GM18867 (cell line): ENCODE data around the gene TBXA2R.

Experiments used
- ATAC-seq: cut with Tn5 transposase; IDR thresholded peaks from one replicate; pipeline ENCODE4 v1.9.1; 2021; ENCODE audit warnings: mild to moderate bottlenecking, moderate library complexity; ENCODE audit not compliant: unreplicated experiment

Gene TBXA2R

DNA sequence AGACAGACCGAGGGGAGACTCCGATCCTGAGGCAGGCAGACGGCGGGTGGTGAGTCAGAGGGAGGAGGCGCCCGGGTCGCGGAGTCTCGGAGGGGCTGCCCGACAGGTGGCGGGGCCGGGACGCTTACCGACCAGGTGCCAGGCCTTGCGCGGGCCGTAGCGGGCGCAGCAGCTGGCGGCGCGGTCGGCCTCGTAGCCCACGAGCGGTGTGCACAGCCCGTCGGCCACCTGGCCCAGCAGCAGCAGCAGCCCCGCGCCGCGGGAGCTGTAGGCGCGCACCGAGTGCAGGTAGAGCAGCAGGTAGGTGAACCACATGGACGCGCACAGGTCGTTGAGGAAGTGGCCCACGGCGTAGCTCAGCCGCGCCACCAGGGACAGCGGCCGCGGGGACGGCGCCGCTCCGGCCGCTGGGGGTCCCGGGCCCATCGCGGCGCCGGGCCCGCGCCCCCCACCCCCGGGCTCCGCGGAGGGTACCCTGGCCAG, 49.7 kb downstream of the TBXA2R start:
- no peak for ATAC-seq

DNA sequence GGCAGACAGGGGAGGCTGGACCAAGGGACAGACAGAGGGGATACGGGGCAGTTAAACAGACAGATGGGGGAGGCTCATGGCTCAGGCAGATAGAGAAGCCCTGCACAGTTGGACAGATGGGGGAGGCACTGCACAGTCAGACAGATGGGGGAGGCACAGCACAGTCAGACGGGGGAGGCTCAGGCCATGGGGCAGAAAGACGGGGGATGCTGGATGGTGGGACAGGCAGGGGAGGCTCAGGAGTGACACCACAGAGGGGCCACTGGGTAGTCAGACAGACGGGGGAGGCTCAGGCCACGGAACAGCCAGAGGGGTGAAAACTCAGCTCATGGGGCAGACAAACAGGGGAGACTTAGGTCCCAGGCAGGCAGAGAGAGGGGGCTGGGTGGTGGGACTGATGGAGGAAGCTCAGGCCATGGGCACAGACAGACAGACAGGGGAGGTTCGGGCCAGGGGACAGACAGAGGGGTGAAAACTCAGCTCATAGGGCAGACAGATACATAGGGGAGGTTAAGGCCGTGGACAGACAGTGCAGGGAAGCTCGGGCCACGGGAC, 50.2 kb downstream of the TBXA2R start:
- ATAC-seq = no peak

DNA sequence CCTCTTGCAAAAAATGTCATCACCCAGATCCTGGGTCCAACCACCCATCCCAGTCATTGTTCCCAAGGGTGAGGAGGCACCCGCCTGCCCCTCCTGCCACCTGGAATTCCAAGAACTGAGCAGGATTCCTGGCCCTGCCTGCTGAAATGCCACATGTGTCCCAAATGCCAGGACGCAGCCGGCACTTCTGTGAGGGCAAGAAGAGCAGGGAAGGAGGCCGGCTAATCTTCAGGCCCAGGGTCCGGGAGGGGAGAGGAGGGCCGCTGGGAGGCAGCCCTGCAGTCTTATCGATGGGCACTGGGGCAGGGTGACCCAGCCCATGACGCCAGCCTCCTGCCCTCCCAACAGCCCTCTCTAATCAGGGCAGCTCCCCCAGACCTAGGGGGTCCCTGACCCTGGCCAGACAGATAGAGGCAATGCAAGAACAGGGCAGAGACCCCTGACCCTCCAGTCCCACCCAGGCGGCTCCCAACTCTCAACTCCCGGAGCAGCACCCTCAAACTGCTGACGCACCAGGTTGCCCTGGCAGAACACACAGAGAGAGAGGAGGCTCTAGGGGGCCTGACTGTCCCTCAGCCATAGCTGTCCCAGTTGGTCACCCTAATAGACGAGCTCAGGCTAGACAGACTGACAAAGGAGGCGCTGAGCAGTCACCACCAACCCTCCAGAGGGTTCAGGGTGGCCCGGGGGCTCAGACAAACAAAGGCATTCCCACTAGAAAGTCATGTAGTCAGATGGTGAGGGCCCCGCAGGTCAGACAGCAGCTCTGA, 50.8 kb downstream of the TBXA2R start:
- ATAC-seq = no peak

DNA sequence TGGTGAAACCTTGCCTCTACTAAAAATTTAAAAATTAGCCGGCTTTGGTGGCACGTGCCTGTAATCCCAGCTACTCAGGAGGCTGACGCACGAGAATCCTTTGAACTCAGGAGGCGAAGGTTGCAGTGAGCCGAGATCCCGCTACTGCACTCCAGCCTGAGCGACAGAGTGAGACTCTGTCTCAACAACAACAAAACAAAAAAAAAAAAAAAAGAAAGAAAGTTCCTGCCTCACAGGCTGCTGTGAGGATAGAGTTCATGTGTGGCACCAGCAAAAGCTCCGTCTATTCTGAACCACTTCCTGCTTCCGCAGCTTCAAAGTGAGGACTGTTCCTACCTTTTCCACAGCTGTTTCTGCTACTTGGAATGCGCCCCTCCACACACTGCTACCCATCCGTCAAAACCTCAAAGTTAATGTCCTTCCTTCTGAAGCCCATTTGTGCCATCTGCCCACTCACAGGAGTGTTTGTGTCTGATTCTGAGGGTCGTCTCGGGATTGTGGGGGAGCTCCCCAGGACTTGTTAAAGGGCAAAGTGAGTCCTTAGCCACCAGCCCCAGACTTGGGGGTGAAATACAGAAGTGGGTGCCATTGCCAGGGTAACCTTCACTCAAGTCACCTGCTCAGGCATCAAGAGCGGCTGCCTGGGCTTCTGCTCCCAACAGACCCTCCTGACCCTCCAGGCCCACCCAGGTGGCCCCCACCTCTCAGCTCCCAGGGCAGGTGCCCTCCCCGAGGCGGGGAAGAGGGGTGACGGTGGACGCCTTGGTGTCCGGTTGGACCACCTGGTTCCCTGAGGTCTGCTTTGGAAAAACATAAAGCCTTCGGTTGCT, 52.2 kb downstream of the TBXA2R start:
- ATAC-seq = no peak

DNA sequence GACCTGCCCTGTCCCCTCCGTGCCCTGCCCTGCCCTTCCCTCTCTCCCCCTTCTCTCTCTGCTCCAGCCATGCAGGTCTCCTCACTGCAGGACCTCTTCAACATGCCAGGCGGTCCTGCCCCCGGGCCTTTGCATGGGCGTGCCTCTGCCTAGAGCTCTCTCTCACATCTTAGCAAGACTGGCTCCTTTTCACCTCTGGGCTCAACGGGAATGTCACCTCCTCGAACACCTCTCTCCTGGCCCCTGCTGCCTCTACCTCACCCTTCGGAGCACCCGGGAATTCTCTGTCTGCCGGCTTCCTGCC, 54.9 kb downstream of the TBXA2R start:
- no peak for ATAC-seq

DNA sequence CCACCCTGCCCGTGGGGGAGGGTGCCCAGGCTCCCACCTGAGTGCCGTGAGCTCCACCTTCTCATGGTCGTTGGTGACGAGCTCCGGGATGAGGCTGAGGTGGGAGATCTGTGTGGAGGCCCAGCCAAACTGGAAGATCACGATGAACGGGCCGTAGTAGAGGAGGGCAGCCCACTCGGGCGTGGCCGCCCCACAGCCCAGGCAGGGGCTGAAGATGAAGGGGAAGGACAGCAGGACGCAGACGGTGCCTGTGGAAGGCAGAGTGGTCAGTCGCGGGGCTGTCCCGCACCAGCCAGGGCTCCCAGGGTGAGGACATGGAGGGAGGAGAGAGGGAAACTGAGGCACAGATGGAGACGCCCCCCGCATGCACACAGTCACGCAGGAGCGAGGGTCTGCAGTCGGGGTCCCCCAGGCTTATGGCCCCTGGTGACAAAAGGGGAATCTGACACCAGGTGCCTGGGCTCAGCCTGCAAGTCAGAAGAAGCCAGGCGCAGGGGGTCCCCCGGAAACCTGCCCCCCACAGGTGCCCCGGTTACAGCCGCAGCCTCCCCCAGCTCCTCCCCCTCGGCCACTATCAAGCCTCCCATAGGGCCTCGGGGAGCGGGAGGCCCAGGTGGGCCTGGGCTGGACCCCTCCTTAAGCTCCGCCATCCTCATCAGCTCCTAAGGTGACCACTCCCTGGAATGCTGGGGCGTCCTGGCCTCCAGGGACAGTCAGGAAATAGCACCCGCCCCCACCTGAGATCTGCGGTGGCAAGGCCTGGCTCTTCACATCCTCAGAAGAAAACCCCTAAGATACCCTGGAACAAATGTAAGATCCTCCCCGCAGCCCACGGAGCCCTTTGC, 55.5 kb downstream of the TBXA2R start:
- no peak for ATAC-seq

DNA sequence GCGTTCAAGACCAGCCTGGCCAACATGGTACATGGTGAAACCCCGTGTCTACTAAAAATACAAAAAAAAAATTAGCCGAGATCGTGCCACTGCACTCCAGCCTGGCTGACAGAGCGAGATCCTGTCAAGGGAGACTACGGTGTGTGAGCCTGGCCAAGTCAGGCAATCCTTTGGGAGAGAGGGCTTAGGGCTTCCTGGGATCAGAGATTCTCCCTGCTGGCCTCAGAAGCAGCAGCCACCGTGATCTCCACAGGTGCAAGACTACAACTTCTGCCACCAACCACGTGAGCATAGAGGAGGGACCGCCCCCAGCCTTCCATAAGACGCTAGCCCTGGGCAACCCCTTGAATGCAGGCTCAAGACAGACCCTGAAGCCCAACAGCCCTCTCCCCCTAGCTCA, 56.9 kb downstream of the TBXA2R start:
- no peak for ATAC-seq

DNA sequence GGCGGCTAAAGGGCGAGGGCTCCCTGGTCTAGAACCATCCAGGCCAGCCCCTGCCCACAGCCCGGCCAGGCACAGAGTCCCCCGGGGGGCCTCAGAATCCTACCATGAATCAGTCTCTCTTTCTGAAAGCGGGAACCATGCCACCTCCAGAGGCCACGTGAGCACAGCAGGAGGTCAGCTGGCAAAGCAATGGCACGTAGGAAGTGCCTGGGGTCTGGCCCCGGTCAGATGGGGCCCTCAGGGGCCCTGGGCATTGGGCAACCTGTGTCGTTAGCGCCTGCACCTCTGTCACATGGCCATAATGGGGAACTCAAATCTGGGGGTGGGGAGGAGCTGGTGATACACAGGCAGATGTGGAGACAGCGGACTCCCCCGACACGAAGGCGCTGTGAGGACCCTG, 58.1 kb downstream of the TBXA2R start:
- ATAC-seq = no peak

DNA sequence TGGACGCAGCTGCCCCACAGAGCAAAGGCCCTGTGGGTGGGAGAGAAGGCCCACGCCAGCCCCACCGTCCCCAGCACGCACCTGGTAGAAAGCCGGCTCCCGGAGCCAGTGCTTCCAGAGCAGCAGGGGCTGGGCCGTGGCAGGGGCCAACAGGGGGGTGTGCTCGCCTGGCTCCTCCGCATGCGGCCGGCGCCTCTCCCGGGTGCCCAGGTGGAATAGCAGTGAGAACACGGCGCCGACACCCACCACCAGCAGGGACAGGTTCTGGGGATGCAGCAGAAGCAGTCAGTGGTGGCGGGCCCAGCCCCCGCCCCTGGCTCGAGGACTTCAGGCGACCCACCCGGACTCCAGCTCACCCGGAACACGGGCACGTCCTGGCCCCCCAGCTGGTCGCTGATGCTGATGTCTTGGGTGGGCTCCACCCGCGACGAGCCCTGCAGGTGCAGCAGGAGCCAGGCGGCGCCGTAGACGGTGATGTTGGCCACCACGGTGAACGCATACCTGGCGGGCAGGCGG, 58.9 kb downstream of the TBXA2R start:
- ATAC-seq = no peak

DNA sequence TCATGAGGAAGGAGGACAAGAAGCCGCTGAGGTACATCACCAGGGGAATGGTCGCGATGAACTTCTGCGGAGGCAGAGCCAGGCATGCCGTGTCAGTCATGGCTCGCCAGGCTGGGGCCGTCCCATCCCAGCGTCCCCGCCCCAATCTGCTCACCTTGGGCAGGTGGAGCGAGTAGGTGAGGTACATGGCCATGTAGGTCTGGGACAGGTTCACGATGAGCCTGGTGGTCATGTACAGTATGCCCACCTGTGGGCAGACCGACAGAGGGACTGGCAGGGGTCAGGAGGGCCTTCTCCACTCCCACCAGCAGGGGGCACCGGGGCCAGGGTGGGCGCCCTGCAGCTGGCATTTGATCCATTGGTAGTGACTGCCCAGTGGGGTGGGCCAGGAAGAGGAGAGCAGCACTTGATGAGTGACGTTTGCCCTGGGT, 59.4 kb downstream of the TBXA2R start:
- no peak for ATAC-seq

DNA sequence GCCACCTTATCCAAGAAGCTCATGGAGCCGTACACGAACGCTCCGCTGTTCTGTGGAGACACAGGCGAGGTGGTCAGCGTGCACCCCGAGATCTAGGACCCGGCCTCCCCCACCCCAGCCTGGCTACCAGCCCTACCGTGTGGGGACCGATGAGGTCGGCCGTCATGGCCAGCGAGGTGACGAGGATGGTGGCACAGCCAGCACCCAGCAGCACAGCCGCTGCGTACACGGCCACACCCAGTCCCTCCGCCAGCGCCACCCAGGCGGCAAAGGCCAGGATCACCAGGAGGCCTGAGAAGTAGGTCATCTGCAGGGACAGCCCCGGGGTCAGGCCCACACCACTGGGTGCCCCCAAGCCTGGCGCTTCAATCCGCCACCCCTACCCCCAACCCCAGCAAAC, 60.6 kb downstream of the TBXA2R start:
- ATAC-seq = no peak

DNA sequence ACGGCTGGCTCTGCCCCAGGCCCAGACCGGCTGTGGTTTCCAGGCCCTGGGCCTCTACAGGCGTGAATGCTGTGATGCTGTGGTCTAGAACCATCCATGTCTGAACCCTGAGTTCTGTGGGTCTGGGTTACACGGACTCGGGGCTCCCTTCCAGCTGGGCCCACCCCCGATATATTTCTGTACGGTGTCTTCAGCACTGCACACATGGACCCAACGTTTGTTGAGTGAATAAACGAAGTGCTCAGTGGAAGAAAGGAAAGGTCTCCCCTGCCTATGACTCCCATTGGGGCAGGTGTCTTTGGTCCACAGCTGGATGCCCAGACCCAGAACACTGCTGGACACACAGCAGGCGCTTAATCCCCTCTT, 61.0 kb downstream of the TBXA2R start:
- ATAC-seq = no peak

DNA sequence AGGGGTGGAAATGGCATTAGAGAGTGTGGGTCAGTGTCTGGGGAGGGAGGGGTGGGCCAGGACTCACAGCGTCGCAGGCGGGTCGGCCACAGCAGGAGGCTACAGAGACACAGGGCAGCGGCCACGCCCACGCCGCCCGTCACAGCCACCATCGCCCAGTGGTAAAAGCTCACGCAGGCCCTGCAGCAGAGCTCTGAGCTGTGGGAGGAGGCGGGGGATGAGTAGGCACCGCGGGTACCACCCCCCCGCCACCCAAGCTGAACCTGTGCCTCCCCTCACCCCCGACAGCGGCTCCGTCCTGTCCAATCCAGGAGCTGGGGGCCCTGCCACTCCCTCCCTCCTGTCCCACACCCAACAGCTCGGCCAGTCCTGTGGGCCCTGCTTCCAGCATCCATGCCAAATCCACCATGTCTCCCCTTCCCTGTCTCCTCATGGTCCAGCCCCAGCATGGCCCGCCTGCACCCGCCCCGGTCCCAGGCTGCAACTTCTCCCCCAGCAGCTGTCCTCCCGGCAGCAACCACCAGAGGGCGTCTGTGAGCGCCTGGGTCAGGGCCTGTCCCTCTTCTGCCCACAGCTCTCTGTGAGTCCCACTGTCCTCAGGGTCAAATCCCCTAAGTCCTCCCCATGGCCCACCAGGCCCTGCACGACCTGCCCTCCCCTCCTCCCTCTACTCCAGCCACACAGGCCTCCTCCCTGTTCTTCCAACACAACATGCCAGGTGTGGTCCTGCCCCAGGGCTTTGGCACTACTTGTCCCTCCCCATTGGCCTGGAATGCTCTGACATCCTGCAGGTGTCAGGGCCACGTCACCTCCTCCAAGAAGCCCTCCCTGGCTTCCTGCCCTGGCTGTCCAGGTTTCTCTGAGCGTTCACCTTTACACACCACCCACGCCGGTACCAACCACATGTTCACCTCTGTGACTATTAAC, 61.7 kb downstream of the TBXA2R start:
- peak; percentile 48 for ATAC-seq
